Nephron progenitor cell (in vitro differentiated cells): Measurements from ENCODE around the gene FHOD1.

Experiments
- DNase-seq: peaks from one replicate; pipeline ENCODE4 v3.0.0; 2021
- H3K27ac Mint-ChIP-seq: 2 replicates; pipeline ENCODE4 v1.8.0; 2021; ENCODE audit warnings: mild to moderate bottlenecking, moderate library complexity, mixed read lengths
- H3K27me3 Mint-ChIP-seq: 2 replicates; pipeline ENCODE4 v1.8.0; 2021; ENCODE audit warnings: mild to moderate bottlenecking, low read depth, mixed read lengths; ENCODE audit not compliant: poor library complexity
- H3K36me3 Mint-ChIP-seq: 2 replicates; pipeline ENCODE4 v1.8.0; 2021; ENCODE audit warnings: low read depth, mixed read lengths
- H3K4me1 Mint-ChIP-seq: 2 replicates; pipeline ENCODE4 v1.8.0; 2021; ENCODE audit warnings: mixed read lengths
- H3K4me3 Mint-ChIP-seq: 2 replicates; pipeline ENCODE4 v1.8.0; 2021; ENCODE audit warnings: mild to moderate bottlenecking, moderate library complexity, mixed read lengths
- H3K9me3 Mint-ChIP-seq: 2 replicates; pipeline ENCODE4 v1.8.0; 2021; ENCODE audit warnings: mild to moderate bottlenecking, moderate library complexity, mixed read lengths
- CTCF ChIP-seq: fragments of 200-600 bp; sonication (generic); IDR thresholded peaks from 2 replicates; pipeline ENCODE4 v1.5.0; 2021; ENCODE audit warnings: antibody characterized with exemption

FHOD1 gene

GRCh38 chr16:67245186-67245585, 2.1 kb downstream of the FHOD1 start:
- peak overlapping the region; percentile 81 for H3K4me3 Mint-ChIP-seq

GRCh38 chr16:67244387-67245185, 2.7 kb downstream of the FHOD1 start:
- no peak overlapping the region for H3K27ac Mint-ChIP-seq
- peaks cover 23% of the 10 kb centered on the region for H3K27me3 Mint-ChIP-seq
- peaks cover 43% of the 10 kb centered on the region for H3K4me1 Mint-ChIP-seq
- H3K9me3 Mint-ChIP-seq, result no peaks in the 10 kb centered on the region
- TF ChIP-seq CTCF, result no peak
- H3K36me3 Mint-ChIP-seq, result no peaks in the 10 kb centered on the region
- H3K4me3 Mint-ChIP-seq, result peak overlapping the region; percentile 81
- no peak for DNase-seq

More at GRCh38 chr16:67245186-67245585, 2.1 kb downstream of the FHOD1 start:
- Mint-ChIP-seq H3K4me1 (peaks cover 49% of the 10 kb centered on the region), H3K9me3 (no peaks in the 10 kb centered on the region), H3K27ac (no peak overlapping the region), H3K27me3 (peaks cover 29% of the 10 kb centered on the region), H3K36me3 (no peaks in the 10 kb centered on the region)
- TF ChIP-seq CTCF, result no peak
- no peak for DNase-seq

GRCh38 chr16:67243481-67243880, 3.8 kb downstream of the FHOD1 start:
- no peak for DNase-seq
- H3K9me3 Mint-ChIP-seq, result no peaks in the 10 kb centered on the region
- H3K27ac Mint-ChIP-seq, result no peak overlapping the region
- no peak overlapping the region for H3K4me3 Mint-ChIP-seq
- no peaks in the 10 kb centered on the region for H3K36me3 Mint-ChIP-seq
- H3K27me3 Mint-ChIP-seq, result peaks cover 11% of the 10 kb centered on the region
- no peak for TF ChIP-seq CTCF
- peaks cover 40% of the 10 kb centered on the region for H3K4me1 Mint-ChIP-seq

- DNase-seq, result no peak
- Mint-ChIP-seq H3K9me3 (no peaks in the 10 kb centered on the region), H3K27ac (peak overlapping the region; percentile 73), H3K4me3 (no peak overlapping the region), H3K4me1 (peaks cover 41% of the 10 kb centered on the region), H3K36me3 (peaks cover 5% of the 10 kb centered on the region), H3K27me3 (no peaks in the 10 kb centered on the region)
- no peak for TF ChIP-seq CTCF
Measured at GRCh38 chr16:67242138-67242730, 5.0 kb downstream of the FHOD1 start.

GRCh38 chr16:67241008-67241900, 6.0 kb downstream of the FHOD1 start:
- H3K27me3 Mint-ChIP-seq, result no peaks in the 10 kb centered on the region
- peak overlapping the region; percentile 36 for H3K27ac Mint-ChIP-seq
- H3K4me3 Mint-ChIP-seq, result no peak overlapping the region
- peaks cover 10% of the 10 kb centered on the region for H3K36me3 Mint-ChIP-seq
- DNase-seq, result no peak
- H3K4me1 Mint-ChIP-seq, result peaks cover 44% of the 10 kb centered on the region
- no peaks in the 10 kb centered on the region for H3K9me3 Mint-ChIP-seq
- TF ChIP-seq CTCF, result no peak
